Neural progenitor cell (in vitro differentiated cells): Measurements from ENCODE around the gene AUTS2. TPM values are rescaled to one million over a fixed set of nuclear protein-coding genes. Genes with fewer than 3 reads are reported as not detected.

ENCODE experiments used
- DNase-seq: peaks from one replicate; pipeline ENCODE4 v3.0.0-alpha.2; 2016; ENCODE audit warnings: low spot score
- H2AFZ ChIP-seq: fragments of 200-600 bp; sonication (generic); replicated peaks from 2 replicates; pipeline ENCODE4 v1.6.1; 2016; ENCODE audit warnings: antibody characterized with exemption
- H3F3A ChIP-seq: fragments of 200-600 bp; sonication (generic); 2 replicates; pipeline ENCODE4 v1.6.1; 2016; ENCODE audit warnings: antibody characterized with exemption, low read depth
- H3K27ac ChIP-seq: fragments of 200-600 bp; sonication (generic); 2 replicates; pipeline ENCODE4 v1.5.1; 2016; ENCODE audit warnings: mild to moderate bottlenecking
- H3K27me3 ChIP-seq: fragments of 200-600 bp; sonication (generic); 2 replicates; pipeline ENCODE4 v1.6.1; 2016; ENCODE audit warnings: mild to moderate bottlenecking, moderate library complexity
- H3K36me3 ChIP-seq: fragments of 200-600 bp; sonication (generic); 2 replicates; pipeline ENCODE4 v1.5.1; 2016
- H3K4me1 ChIP-seq: fragments of 200-600 bp; sonication (generic); 2 replicates; pipeline ENCODE4 v1.6.1; 2016; ENCODE audit warnings: mixed run types
- H3K4me2 ChIP-seq: fragments of 200-600 bp; sonication (generic); 2 replicates; pipeline ENCODE4 v1.6.1; 2016
- H3K4me3 ChIP-seq: fragments of 200-600 bp; sonication (generic); 2 replicates; pipeline ENCODE4 v1.5.1; 2016
- H3K79me2 ChIP-seq: fragments of 200-600 bp; sonication (generic); 2 replicates; pipeline ENCODE4 v1.6.1; 2016; ENCODE audit warnings: low read depth
- H3K9ac ChIP-seq: fragments of 200-600 bp; sonication (generic); 2 replicates; pipeline ENCODE4 v1.6.1; 2016
- H3K9me3 ChIP-seq: fragments of 200-600 bp; sonication (generic); 2 replicates; pipeline ENCODE4 v1.5.1; 2016; ENCODE audit warnings: low read depth
- H4K20me1 ChIP-seq: fragments of 200-600 bp; sonication (generic); 2 replicates; pipeline ENCODE4 v1.6.1; 2016; ENCODE audit warnings: low read depth
- H3K27ac Mint-ChIP-seq: 3 replicates; pipeline ENCODE4 v1.8.0; 2021; ENCODE audit warnings: mixed read lengths
- H3K27me3 Mint-ChIP-seq: 2 replicates; pipeline ENCODE4 v1.8.0; 2022; ENCODE audit warnings: low read depth, mild to moderate bottlenecking, inconsistent platforms, moderate library complexity, mixed read lengths; ENCODE audit not compliant: insufficient read depth
- H3K36me3 Mint-ChIP-seq: 3 replicates; pipeline ENCODE4 v1.8.0; 2021; ENCODE audit warnings: mixed read lengths
- H3K4me1 Mint-ChIP-seq: 3 replicates; pipeline ENCODE4 v1.8.0; 2021; ENCODE audit warnings: mixed read lengths
- H3K4me3 Mint-ChIP-seq: 3 replicates; pipeline ENCODE4 v1.8.0; 2021; ENCODE audit warnings: mild to moderate bottlenecking, moderate library complexity, mixed read lengths
- H3K9me3 Mint-ChIP-seq: 3 replicates; pipeline ENCODE4 v1.8.0; 2020; ENCODE audit warnings: mixed read lengths
- EZH2 ChIP-seq: fragments of 200-600 bp; sonication (generic); IDR thresholded peaks from 2 replicates; pipeline ENCODE4 v1.6.1; 2017; ENCODE audit warnings: antibody characterized with exemption, mild to moderate bottlenecking, moderate library complexity
- EZH2phosphoT487 ChIP-seq: fragments of 200-600 bp; sonication (generic); IDR thresholded peaks from 2 replicates; pipeline ENCODE4 v1.6.1; 2017; ENCODE audit warnings: antibody characterized with exemption
- total RNA-seq: library from RNA; depleted of rRNA; stranded (reverse); fragments of >200 nt; gene quantifications from 2 replicates; pipeline ENCODE4 v1.2.3, GENCODE V29; 2015; ENCODE audit warnings: low replicate concordance
- TF ChIP-seq, protein P1 (sequence below): fragments of 200-600 bp; sonication (generic); IDR thresholded peaks from 2 replicates; pipeline ENCODE4 v1.5.1; 2017; ENCODE audit warnings: antibody characterized with exemption, mild to moderate bottlenecking

Gene AUTS2
- total RNA-seq, 1 donor from 2014 or later = 50.0 TPM

DNA sequence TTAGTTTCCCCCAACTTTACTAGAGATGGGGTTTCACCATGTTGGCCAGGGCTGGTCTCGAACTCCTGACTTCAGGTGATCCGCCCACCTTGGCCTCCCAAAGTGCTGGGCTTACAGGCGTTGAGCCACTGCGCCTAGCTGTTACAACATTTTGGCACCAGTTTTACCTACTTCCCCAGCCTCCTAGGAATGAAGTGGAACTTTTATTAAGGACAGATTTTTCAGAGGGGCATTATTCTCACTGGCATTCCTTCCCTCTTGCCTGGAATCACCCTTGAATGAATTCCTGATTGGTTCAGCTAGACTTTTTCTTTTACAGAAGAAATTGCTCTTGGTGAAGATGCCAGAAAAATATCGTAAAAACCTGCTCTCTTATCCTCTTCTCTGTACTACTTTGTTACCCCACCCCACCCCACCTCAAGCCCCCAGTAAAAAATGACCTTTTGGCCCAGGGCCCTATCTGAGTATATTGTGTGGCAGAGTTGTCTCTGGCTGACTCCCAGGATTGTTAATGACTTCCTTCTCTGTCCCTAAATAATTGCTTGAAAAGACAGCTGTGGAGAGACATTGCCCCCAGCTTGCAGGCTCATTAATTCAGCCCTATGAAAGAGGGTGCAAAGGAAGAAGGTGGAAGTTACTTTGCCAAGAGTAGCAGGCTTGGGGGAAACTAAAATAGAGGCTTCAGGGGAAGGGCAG is 189.6 kb downstream of the AUTS2 start:
- Histone ChIP-seq H2AFZ (no peak overlapping the region), H3K27me3 (no peaks in the 10 kb centered on the region), H3K9ac (no peak overlapping the region), H3K27ac (no peak overlapping the region), H3K4me3 (no peak overlapping the region), H4K20me1 (peaks cover 41% of the 10 kb centered on the region), H3K79me2 (no peaks in the 10 kb centered on the region), H3K9me3 (no peaks in the 10 kb centered on the region), H3K4me1 (peaks cover 14% of the 10 kb centered on the region), H3K4me2 (peak overlapping the region; percentile 28), H3K36me3 (no peaks in the 10 kb centered on the region), H3F3A (peaks cover 9% of the 10 kb centered on the region)
- Mint-ChIP-seq H3K4me3 (no peak overlapping the region), H3K27me3 (peaks cover 3% of the 10 kb centered on the region), H3K9me3 (peaks cover 2% of the 10 kb centered on the region), H3K27ac (no peak overlapping the region), H3K4me1 (peaks cover 46% of the 10 kb centered on the region), H3K36me3 (no peaks in the 10 kb centered on the region)
- DNase-seq = peak; percentile 39
- no peak for TF ChIP-seq EZH2
- TF ChIP-seq, protein P1, sequence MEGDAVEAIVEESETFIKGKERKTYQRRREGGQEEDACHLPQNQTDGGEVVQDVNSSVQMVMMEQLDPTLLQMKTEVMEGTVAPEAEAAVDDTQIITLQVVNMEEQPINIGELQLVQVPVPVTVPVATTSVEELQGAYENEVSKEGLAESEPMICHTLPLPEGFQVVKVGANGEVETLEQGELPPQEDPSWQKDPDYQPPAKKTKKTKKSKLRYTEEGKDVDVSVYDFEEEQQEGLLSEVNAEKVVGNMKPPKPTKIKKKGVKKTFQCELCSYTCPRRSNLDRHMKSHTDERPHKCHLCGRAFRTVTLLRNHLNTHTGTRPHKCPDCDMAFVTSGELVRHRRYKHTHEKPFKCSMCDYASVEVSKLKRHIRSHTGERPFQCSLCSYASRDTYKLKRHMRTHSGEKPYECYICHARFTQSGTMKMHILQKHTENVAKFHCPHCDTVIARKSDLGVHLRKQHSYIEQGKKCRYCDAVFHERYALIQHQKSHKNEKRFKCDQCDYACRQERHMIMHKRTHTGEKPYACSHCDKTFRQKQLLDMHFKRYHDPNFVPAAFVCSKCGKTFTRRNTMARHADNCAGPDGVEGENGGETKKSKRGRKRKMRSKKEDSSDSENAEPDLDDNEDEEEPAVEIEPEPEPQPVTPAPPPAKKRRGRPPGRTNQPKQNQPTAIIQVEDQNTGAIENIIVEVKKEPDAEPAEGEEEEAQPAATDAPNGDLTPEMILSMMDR = no peak
- TF ChIP-seq EZH2phosphoT487 = no peak

- Mint-ChIP-seq H3K36me3 (no peaks in the 10 kb centered on the region), H3K27me3 (peaks cover 3% of the 10 kb centered on the region), H3K4me1 (peaks cover 49% of the 10 kb centered on the region), H3K9me3 (no peaks in the 10 kb centered on the region), H3K4me3 (no peak overlapping the region), H3K27ac (no peak overlapping the region)
- Histone ChIP-seq H3F3A (peaks cover 9% of the 10 kb centered on the region), H2AFZ (no peak overlapping the region), H3K4me2 (no peak overlapping the region), H3K79me2 (no peaks in the 10 kb centered on the region), H3K4me1 (peaks cover 14% of the 10 kb centered on the region), H3K36me3 (no peaks in the 10 kb centered on the region), H3K9me3 (no peaks in the 10 kb centered on the region), H3K9ac (no peak overlapping the region), H3K27me3 (no peaks in the 10 kb centered on the region), H4K20me1 (peaks cover 52% of the 10 kb centered on the region), H3K27ac (no peak overlapping the region), H3K4me3 (no peak overlapping the region)
- TF ChIP-seq EZH2phosphoT487 (no peak), EZH2 (no peak)
- TF ChIP-seq, protein P1 = no peak
- DNase-seq = no peak
These were observed 191.3 kb downstream of the AUTS2 start for GRCh38 chr7:69789563-69789962.

DNA sequence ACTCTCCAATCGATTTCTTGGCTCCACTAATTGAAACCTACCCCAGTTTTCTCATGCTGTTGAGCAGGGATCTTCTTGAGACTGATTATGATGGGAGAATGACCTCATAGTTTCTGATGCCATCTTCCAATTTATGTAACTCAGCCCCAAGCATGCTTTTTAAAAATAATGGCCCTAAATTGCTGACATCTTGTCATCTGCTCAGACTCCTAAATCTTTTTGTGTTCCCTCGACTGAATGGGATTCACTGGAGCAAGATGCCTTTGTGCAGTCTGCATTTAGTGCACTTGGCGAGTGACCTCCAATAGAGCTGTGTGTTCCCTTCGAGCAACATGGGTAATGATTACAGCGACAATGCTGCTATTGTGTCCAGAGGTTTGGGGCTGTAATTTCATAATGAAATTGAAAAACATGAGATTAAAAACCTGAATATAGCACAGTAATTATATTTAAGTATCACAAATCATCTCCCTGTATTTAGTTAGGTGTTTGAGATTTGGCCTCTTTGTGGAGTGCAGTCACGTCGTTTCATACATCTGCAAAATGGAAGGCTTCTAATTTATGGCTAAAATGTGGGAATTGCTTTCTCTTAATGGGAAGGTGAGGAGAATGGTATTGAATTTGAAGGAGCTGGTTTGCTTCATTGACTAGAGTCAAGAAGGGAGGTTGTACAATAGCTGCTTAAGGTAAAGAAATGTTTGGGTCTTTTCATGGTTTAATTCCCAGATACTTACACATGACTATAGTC is 192.9 kb downstream of the AUTS2 start:
- Histone ChIP-seq H4K20me1 (peaks cover 55% of the 10 kb centered on the region), H3K36me3 (no peaks in the 10 kb centered on the region), H3K4me2 (no peak overlapping the region), H3K9me3 (no peaks in the 10 kb centered on the region), H3K4me1 (peaks cover 14% of the 10 kb centered on the region), H3F3A (peaks cover 9% of the 10 kb centered on the region), H3K27ac (no peak overlapping the region), H2AFZ (no peak overlapping the region), H3K79me2 (no peaks in the 10 kb centered on the region), H3K27me3 (no peaks in the 10 kb centered on the region), H3K4me3 (no peak overlapping the region), H3K9ac (no peak overlapping the region)
- no peaks in the 10 kb centered on the region for H3K36me3 Mint-ChIP-seq
- H3K4me1 Mint-ChIP-seq = peaks cover 49% of the 10 kb centered on the region
- no peak overlapping the region for H3K4me3 Mint-ChIP-seq
- TF ChIP-seq EZH2 = no peak
- TF ChIP-seq, protein P1 = no peak
- peaks cover 6% of the 10 kb centered on the region for H3K27me3 Mint-ChIP-seq
- no peak for DNase-seq
- no peak overlapping the region for H3K27ac Mint-ChIP-seq
- H3K9me3 Mint-ChIP-seq = no peaks in the 10 kb centered on the region
